Skeletal muscle tissue (tissue), 5 donors: Measurements from ENCODE around the gene TMEM39B. TPM values are rescaled to one million over a fixed set of nuclear protein-coding genes. Genes with fewer than 3 reads are reported as not detected.
A peak's percentile ranks its signal among the peaks of the same experiment; 100 is the strongest.
"Not testable (repeated sequence)": the region's sequence is repeated elsewhere in the genome, so short reads cannot be mapped to it uniquely, and the experiment has no call there.

Source experiments
- H3K27ac ChIP-seq: one replicate; pipeline ENCODE4 v1.7.0; 2013; ENCODE audit warnings: mild to moderate bottlenecking, low read depth, low read length, inconsistent platforms
- H3K27me3 ChIP-seq, 3 donors: one replicate each; pipeline ENCODE4 v1.7.0; 2013; ENCODE audit warnings: low read length in 3 of 3; ENCODE audit not compliant: control insufficient read depth in 3 of 3, insufficient read depth in 3 of 3
- H3K36me3 ChIP-seq, 3 donors: one replicate each; pipeline ENCODE4 v1.7.0; 2013; ENCODE audit warnings: low read length in 3 of 3; ENCODE audit not compliant: control insufficient read depth in 3 of 3, insufficient read depth in 3 of 3
- H3K4me1 ChIP-seq, 3 donors: one replicate each; pipeline ENCODE4 v1.7.0; 2013; ENCODE audit warnings: low read length in 3 of 3, mild to moderate bottlenecking in 3 of 3; ENCODE audit not compliant: control insufficient read depth in 3 of 3, insufficient read depth in 3 of 3
- H3K4me3 ChIP-seq, 3 donors: one replicate each; pipeline ENCODE4 v1.7.0; 2013; ENCODE audit warnings: low read length in 3 of 3
- H3K9ac ChIP-seq, 3 donors: one replicate each; pipeline ENCODE4 v1.7.0; 2013; ENCODE audit warnings: low read length in 3 of 3, mild to moderate bottlenecking in 3 of 3, moderate library complexity in 2 of 3, low read depth in 1 of 3
- H3K9me3 ChIP-seq, 3 donors: one replicate each; pipeline ENCODE4 v1.7.0; 2013; ENCODE audit warnings: low read length in 3 of 3; ENCODE audit not compliant: control insufficient read depth in 3 of 3
- small RNA-seq: library from RNA; depleted of rRNA; stranded (forward); fragments of <200 nt; gene quantifications from one replicate; pipeline ENCODE3, GENCODE V24; 2014
- total RNA-seq: library from RNA; depleted of rRNA; stranded (reverse); fragments of >200 nt; gene quantifications from one replicate; pipeline ENCODE4 v1.2.3, GENCODE V29; 2014
- donor health status: Osteomylitis.

TMEM39B gene
- total RNA-seq, 1 donor from 2014 or later: 3.7 TPM

DNA sequence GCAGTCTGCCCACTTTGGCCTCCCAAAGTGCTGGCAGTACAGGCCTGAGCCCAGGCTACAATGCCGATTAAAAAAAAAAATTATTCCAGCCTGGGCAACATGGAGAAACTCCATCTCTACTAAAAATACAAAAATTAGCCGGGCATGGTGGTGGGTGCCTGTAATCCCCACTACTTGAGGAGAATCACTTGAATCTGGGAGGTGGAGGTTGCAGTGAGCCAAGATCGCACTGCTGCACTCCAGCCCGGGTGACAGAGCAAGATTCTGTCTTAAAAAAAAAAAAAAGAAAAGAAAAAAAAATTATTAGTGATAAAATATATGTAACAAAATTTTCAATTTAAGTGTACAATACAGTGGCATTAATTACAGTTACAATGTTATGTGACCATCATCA is 70.6 kb downstream of the TMEM39B start:
- H3K4me3 ChIP-seq, H3K27me3 ChIP-seq, H3K36me3 ChIP-seq, H3K9me3 ChIP-seq: not testable (repeated sequence)
- peaks cover 11 to 21% (median 12%) of the 10 kb centered on the region in 3 donors for H3K4me1 ChIP-seq
- peak overlapping the region; percentile 75 for H3K27ac ChIP-seq
- H3K9ac ChIP-seq: peak overlapping the region in 1 of 3 donors; percentile 4

DNA sequence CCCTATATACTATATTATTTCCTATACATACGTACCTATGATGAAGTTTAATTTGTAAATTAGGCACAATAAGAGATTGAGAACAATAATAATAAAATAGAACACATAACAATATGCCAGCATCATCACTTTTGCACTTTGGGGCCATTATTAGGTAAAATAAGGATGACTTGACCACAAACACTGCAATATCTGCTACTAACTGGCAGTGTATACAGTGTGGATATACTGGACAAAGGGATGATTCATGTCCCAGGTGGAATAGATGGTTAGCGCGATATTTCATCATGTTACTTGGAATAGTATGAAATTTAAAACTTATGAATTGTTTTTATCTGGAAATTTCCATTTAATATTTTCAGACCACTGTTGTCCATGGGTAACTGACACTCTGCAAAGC is 71.3 kb downstream of the TMEM39B start:
- H3K4me1 ChIP-seq: peaks cover 8 to 21% (median 11%) of the 10 kb centered on the region in 3 donors
- H3K4me3 ChIP-seq: no peak overlapping the region
- H3K27me3 ChIP-seq: no peaks in the 10 kb centered on the region
- H3K9ac ChIP-seq: no peak overlapping the region
- no peaks in the 10 kb centered on the region for H3K9me3 ChIP-seq
- H3K27ac ChIP-seq: peak overlapping the region; percentile 17
- H3K36me3 ChIP-seq: no peaks in the 10 kb centered on the region

DNA sequence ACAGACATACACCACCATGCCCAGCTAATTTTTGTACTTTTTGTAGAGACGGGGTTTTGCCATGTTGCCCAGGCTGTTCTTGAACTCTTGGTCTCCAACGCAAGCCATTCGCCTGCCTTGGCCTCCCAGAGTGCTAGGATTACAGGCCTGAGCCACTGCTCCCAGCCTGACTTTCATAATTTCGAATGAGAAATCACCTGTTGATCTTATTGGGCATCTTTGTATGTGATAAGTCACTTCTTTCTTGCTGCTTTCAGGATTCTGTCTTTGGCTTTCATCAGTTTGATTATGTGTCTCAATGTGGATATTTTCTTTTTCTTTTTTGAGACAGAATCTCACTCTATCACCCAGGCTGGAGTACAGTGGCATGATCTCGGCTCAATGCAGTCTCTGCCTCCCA is 75.1 kb downstream of the TMEM39B start:
- not testable (repeated sequence) for H3K9me3 ChIP-seq, H3K4me3 ChIP-seq, H3K27ac ChIP-seq, H3K36me3 ChIP-seq, H3K27me3 ChIP-seq, H3K9ac ChIP-seq
- H3K4me1 ChIP-seq: peaks cover 13 to 23% (median 20%) of the 10 kb centered on the region in 3 donors

DNA sequence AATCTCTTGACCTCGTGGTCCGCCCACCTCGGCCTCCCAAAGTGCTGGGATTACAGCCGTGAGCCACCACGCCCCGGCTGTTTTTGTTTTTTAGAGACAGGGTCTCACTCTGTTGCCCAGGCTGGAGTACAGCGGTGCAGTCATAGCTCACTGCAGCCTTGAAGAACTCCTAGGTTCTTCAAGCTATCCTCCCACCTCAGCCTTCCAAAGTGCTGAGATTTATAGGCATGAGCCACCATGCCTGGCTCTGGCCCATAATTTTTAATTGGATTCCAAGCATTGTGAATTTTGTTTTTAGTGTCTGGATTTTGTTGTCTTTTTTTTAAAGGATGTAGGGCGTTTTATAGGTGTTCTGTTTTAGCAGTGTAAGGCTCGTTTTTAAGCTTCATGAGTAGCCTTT is 78.1 kb downstream of the TMEM39B start:
- Histone ChIP-seq H3K36me3 (peaks cover 2 to 10% (median 3%) of the 10 kb centered on the region in 3 donors), H3K9ac (no peak overlapping the region), H3K4me1 (peaks cover 9 to 14% (median 14%) of the 10 kb centered on the region in 3 donors), H3K9me3 (no peaks in the 10 kb centered on the region), H3K27me3 (no peaks in the 10 kb centered on the region), H3K4me3 (no peak overlapping the region), H3K27ac (peak overlapping the region; percentile 15)

DNA sequence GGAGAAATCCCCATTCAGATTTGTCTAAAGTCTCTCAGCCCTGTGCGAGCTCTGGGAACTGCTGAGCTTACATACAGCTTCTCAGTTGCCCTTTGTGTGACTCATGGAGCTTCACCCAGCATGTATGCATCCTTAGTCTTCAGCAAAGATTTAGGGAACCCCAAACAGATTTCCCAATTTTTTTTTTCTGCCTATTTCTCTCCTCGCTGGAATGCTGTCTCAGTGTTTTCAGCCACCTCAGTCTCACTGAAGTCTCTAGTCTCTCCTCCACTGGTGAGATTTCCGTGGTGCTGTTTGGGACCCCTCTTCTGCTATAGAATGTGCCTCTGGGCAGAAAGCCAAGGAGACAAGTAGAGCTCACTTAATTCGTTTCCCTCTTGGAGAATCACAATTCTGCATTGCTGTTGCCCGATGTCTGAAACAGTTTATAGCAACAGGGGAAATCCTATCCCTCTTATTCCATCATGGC is 78.6 kb downstream of the TMEM39B start:
- H3K27ac ChIP-seq: peak overlapping the region; percentile 15
- H3K4me3 ChIP-seq: no peak overlapping the region
- peaks cover 7 to 15% (median 8%) of the 10 kb centered on the region in 3 donors for H3K36me3 ChIP-seq
- H3K4me1 ChIP-seq: peaks cover 9 to 14% (median 14%) of the 10 kb centered on the region in 3 donors
- no peaks in the 10 kb centered on the region for H3K27me3 ChIP-seq
- no peaks in the 10 kb centered on the region for H3K9me3 ChIP-seq
- no peak overlapping the region for H3K9ac ChIP-seq

Small RNAs within 50 kb of the gene (small RNA-seq; reads per million reads assigned to genes)
- not detected for gene MIR5585
- gene RF00017: not detected

Other genes with a start within 250 kb of the TMEM39B start
- 457 TPM for gene PTP4A2, start 134.6 kb upstream of the TMEM39B start, total RNA-seq
- 48.5 TPM for gene KHDRBS1, start 59.1 kb upstream of the TMEM39B start, total RNA-seq
- 17.7 TPM for gene KPNA6, start 35.1 kb downstream of the TMEM39B start, total RNA-seq
- 30.8 TPM for gene TXLNA, start 106.7 kb downstream of the TMEM39B start, total RNA-seq
- 58.5 TPM for gene CCDC28B, start 127.7 kb downstream of the TMEM39B start, total RNA-seq
- 2.6 TPM for gene IQCC, start 132.7 kb downstream of the TMEM39B start, total RNA-seq
- gene DCDC2B, start 136.2 kb downstream of the TMEM39B start, total RNA-seq: not detected
- gene TMEM234, start 149.4 kb downstream of the TMEM39B start, total RNA-seq: 10.4 TPM
- gene EIF3I, start 149.5 kb downstream of the TMEM39B start, total RNA-seq: 171 TPM
- gene FAM167B, start 174.3 kb downstream of the TMEM39B start, total RNA-seq: 1.6 TPM
- gene LCK, start 178.3 kb downstream of the TMEM39B start, total RNA-seq: 2.1 TPM
- gene HDAC1, start 219.1 kb downstream of the TMEM39B start, total RNA-seq: 37.6 TPM